Aortic smooth muscle cell (primary cell): ENCODE measurements around the gene LCA5L. TPM values are rescaled to one million over a fixed set of nuclear protein-coding genes. Genes with fewer than 3 reads are reported as not detected.

Source experiments
- total RNA-seq: library from RNA; depleted of rRNA; stranded (reverse); fragments of >200 nt; gene quantifications from 2 replicates; pipeline ENCODE4 v1.2.3, GENCODE V29; 2014

LCA5L gene
- 1.3 and 1.8 TPM in 2 replicates for total RNA-seq

DNA sequence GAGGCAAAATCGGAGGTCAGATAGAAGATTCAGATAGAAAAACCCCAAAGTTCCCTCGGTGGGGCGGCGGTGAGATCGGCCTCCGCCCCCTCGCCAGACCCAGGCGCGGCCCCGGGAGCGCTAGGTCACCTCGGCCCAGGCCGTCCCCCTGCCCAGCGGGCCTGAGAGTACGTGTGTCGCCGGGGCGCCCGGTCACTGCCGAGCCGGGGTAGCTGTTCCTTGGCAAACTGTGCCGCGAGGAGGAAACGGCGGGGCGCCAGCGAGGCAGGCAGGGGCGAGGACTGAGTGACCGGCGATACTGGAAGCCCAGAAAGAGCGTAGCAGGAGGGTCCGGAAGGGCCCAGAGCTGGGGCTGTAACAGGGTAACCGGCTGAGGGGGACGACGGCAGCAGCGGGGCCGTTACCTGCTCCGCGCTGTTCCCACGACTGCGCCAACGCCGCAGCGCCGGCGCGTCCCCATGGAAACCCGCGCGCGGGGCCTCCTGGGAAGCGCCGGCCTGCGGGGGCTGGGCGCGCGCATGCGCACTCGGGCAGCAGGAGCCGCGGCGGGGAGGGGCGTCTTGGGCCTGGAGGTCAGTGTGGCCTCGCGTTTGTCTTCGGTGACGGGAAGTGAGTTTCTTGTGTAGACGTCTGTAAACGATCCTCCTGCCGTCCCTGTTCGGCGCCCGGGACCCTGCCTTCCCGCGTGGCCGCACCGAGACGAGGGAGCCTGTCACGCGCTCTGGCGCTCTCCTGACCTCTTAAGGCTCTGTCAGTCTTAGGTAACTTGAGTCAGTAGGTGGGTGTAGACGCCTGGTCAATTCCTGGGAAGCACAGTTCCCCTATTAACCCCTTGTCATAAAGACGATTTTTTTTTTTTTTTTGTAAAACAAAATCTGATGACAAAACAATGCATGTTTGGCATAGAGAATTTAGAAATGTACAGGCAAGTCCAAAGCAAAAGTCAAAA lies at the start of gene LCA5L:
Gene LCA5L, minus strand, starts transcription at position 458 of the 949 bp plus-strand sequence. CDS start 17,285 bp downstream, outside the sequence.

DNA sequence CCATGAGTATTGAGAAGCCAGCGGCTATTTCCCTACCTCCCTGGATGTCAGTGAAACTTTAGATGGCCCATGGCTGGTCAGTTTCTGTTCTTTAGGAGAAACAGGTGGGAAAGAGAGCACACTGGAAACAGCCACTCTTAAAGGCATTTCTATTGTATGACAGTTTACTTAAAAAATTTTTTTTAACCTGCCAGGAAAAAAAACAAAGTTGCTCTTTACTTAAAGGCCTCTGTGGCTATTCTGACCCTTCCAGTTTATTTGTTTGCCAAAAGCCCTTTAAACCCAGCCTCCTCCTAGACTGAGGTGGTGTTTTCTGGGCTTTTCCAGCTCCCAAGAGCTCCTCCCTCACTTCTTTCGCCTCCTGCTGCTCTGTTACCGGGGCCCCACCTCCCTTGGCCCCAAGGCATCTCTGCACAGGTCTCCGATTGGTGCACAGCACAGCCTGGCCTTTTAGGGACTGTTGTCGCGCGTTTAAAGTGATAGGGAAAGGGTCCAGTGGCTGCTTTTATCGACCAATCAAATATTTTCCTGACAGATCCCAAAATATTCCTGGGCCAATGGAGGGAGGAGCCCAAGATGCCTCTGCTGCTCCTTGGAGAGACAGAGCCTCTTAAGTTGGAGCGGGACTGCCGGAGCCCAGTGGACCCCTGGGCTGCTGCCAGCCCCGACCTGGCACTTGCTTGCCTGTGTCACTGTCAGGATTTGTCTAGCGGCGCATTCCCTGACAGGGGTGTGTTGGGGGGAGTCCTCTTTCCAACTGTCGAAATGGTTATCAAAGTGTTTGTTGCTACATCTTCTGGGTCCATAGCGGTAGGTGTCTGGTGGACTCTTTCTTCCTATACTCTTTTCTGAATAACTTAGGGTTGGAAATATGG lies 6.0 kb upstream of the LCA5L start, which contains the start of gene SH3BGR:
Gene SH3BGR, plus strand, starts transcription at position 639 of the 875 bp plus-strand sequence. Its CDS starts 127 bp downstream, at position 766.

Other genes with a start within 250 kb of the LCA5L start
- gene BRWD1, start 132.1 kb downstream of the LCA5L start, total RNA-seq = 42.7 and 46.9 TPM in 2 replicates
- gene HMGN1, start 96.7 kb downstream of the LCA5L start, total RNA-seq = 177 and 225 TPM in 2 replicates
- 5.7 and 10.5 TPM in 2 replicates for gene SH3BGR, start 6.2 kb upstream of the LCA5L start, total RNA-seq
- under 0.01 TPM in 2 replicates for gene B3GALT5, start 167.2 kb upstream of the LCA5L start, total RNA-seq